Adrenal gland (tissue), 12 donors: ENCODE data around the gene ZNF594. TPM values are rescaled to one million over a fixed set of nuclear protein-coding genes. Genes with fewer than 3 reads are reported as not detected.
"Not testable (repeated sequence)": the region's sequence is repeated elsewhere in the genome, so short reads cannot be mapped to it uniquely, and the experiment has no call there.

Experiments
- DNase-seq, 7 donors: peaks; one replicate each; pipeline ENCODE4 v3.0.0-alpha.2; 2019 to 2020
- H3K27ac ChIP-seq, 5 donors: fragments of 200-600 bp; sonication (generic) in 4 of 5; 1 replicate in 3 of 5; 2 replicates in 2 of 5; pipeline versions ENCODE4 v1.5.1 to v1.8.0; 2016 to 2020; ENCODE audit warnings: mild to moderate bottlenecking in 1 of 5
- H3K27me3 ChIP-seq: fragments of 200-600 bp; 2 replicates; pipeline ENCODE4 v1.8.0; 2021
- H3K36me3 ChIP-seq, 2 donors: fragments of 200-600 bp; replicated peaks in 1 of 2; 1 replicate in 1 of 2; 2 replicates in 1 of 2; pipeline versions ENCODE4 v1.5.1 to v1.8.0; 2018 to 2022
- H3K4me1 ChIP-seq, 2 donors: fragments of 200-600 bp; replicated peaks in 1 of 2; 1 replicate in 1 of 2; 2 replicates in 1 of 2; pipeline versions ENCODE4 v1.5.1 to v1.8.0; 2018 to 2021
- H3K4me3 ChIP-seq, 4 donors: fragments of 200-600 bp; sonication (generic) in 3 of 4; one replicate each; pipeline ENCODE4 v1.5.1; 2016 to 2018
- H3K9me3 ChIP-seq, 3 donors: fragments of 200-600 bp; sonication (generic) in 1 of 3; replicated peaks in 1 of 3; 1 replicate in 2 of 3; 2 replicates in 1 of 3; pipeline versions ENCODE4 v1.5.1 to v1.8.0; 2016 to 2021
- POLR2A ChIP-seq, 2 donors: fragments of 450-650 bp; IDR thresholded peaks; one replicate each; pipeline ENCODE4 v1.6.1; 2017; ENCODE audit warnings: antibody characterized with exemption in 2 of 2, mild to moderate bottlenecking in 2 of 2, moderate library complexity in 1 of 2
- WGBS, 4 donors: extraction: QIAGEN DNeasy Blood & Tissue Kit in 2 of 4; methylation state at CpG; one replicate each; pipeline versions ENCODE4 v1.1.5 to v1.1.7; 2013 to 2017; 5-methylcytosine and 5-hydroxymethylcytosine counted together
- intact Hi-C, 2 donors: fragments of 100-400 bp; cut with DNase I; formaldehyde crosslinking; loops; one replicate each; pipeline versions ENCODE4 v1.14.1 to v1.15.0; 2022 to 2023
- polyA plus RNA-seq, 3 donors: library from polyadenylated mRNA; stranded (reverse); fragments of 200-250 nt in 2 of 3; fragments of 350-450 nt in 1 of 3; fragmentation: Illumina TruSeq in 1 of 3; extraction: RNeasy Lipid Tissue Mini Kit (QIAGEN cat#74804) in 1 of 3; gene quantifications; one replicate each; pipeline ENCODE4 v1.2.3, GENCODE V29; 2013 to 2014
- total RNA-seq, 9 donors: library from RNA; depleted of rRNA in 4 of 9; stranded (reverse); fragments of >200 nt in 4 of 9; fragments of 120-200 nt in 1 of 9; fragmentation: NEBNext Ultra II Directional in 1 of 9; extraction: Animal tissue kit (Norgen Biotek cat#: 25700) in 1 of 9; gene quantifications; one replicate each; pipeline versions ENCODE4 v1.1.0 to v1.2.4, GENCODE V29; 2013 to 2023
- TF ChIP-seq, protein P1 (sequence below), 6 experiments: fragments of 450-650 bp in 4 of 6; fragments of 200-600 bp in 2 of 6; sonication (generic) in 1 of 6; IDR thresholded peaks; 1 replicate in 5 of 6; 2 replicates in 1 of 6; pipeline versions ENCODE4 v1.5.1 to v1.8.0; 2016 to 2021; ENCODE audit warnings: antibody characterized with exemption in 6 of 6, mild to moderate bottlenecking in 2 of 6, moderate library complexity in 1 of 6
- donor health status: healthy with polysubstance abuse.
- donor health status: Bipolar disorder and iron deficiency.
- donor health status: DM: yes; HTN: yes; CAD: no.
- donor health status: DM: no; HTN: no; CAD: no.
- donor health status: DM: no; HTN: no; CAD: no.
- donor health status: DM: yes; HTN: yes; CAD: no.

Gene ZNF594
- total and polyA plus RNA-seq, 12 donors = 0.72 to 16.4 (median 5.2) TPM

DNA sequence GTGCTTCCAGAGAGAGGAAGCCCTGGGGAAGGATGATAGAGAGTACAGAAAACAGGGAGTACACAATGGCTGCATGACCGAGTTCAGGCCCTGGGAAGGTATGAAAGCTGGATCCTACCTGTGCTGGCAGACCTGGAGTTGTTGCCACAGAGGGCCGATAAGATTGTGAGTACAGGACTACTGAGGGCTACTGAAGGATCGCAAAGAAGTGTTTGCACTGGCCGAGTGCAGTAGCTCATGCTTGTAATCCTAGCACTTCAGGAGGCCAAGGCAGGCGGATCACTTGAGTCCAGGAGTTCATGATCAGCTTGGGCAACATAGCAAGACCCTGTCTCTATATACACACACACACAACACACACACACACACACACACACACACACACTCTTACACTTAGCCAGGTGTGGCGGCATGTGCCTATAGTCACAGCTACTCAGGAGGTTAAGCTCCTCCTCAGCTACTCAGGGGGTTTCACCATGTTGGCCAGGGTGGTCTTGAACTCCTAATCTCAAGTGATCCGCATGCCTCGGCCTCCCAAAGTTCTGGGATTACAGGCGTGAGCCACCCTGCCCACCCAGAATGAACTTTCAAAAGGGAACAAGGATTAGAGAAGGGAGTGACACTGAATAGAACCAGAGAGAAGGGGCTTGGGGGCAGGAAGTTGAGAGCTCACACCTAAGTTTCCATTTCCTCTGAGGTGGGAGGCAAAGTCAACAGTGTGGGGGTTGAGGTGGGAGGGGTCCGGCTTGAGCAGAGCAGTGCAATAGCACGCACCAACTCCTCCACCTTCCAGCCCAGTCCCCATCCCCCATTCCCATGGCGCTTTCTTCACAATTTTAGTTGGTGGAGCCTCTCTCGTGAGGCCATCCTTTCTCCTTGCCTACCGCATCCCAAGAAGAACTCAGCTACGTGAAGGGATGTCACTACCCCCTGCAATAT is 35.5 kb upstream of the ZNF594 start:
- WGBS, 4 donors = 87 to 92% (median 91%) methylated on average over 11 to 15 of the region's 15 CpGs
- no peaks in the 10 kb centered on the region for H3K9me3 ChIP-seq
- TF ChIP-seq, protein P1, sequence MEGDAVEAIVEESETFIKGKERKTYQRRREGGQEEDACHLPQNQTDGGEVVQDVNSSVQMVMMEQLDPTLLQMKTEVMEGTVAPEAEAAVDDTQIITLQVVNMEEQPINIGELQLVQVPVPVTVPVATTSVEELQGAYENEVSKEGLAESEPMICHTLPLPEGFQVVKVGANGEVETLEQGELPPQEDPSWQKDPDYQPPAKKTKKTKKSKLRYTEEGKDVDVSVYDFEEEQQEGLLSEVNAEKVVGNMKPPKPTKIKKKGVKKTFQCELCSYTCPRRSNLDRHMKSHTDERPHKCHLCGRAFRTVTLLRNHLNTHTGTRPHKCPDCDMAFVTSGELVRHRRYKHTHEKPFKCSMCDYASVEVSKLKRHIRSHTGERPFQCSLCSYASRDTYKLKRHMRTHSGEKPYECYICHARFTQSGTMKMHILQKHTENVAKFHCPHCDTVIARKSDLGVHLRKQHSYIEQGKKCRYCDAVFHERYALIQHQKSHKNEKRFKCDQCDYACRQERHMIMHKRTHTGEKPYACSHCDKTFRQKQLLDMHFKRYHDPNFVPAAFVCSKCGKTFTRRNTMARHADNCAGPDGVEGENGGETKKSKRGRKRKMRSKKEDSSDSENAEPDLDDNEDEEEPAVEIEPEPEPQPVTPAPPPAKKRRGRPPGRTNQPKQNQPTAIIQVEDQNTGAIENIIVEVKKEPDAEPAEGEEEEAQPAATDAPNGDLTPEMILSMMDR (IDR thresholded peaks at IDR 0.05) = no peak
- TF ChIP-seq POLR2A (IDR thresholded peaks at IDR 0.05) = no peak
- no peak for DNase-seq
- no peaks in the 10 kb centered on the region for H3K27me3 ChIP-seq
- no peak overlapping the region for H3K4me3 ChIP-seq
- no peaks in the 10 kb centered on the region for H3K36me3 ChIP-seq
- H3K27ac ChIP-seq = peak overlapping the region in 2 of 5 donors; percentile 10 to 63
- intact Hi-C loops = no loop called here
- peaks cover 0 to 5% of the 10 kb centered on the region in 2 donors for H3K4me1 ChIP-seq

DNA sequence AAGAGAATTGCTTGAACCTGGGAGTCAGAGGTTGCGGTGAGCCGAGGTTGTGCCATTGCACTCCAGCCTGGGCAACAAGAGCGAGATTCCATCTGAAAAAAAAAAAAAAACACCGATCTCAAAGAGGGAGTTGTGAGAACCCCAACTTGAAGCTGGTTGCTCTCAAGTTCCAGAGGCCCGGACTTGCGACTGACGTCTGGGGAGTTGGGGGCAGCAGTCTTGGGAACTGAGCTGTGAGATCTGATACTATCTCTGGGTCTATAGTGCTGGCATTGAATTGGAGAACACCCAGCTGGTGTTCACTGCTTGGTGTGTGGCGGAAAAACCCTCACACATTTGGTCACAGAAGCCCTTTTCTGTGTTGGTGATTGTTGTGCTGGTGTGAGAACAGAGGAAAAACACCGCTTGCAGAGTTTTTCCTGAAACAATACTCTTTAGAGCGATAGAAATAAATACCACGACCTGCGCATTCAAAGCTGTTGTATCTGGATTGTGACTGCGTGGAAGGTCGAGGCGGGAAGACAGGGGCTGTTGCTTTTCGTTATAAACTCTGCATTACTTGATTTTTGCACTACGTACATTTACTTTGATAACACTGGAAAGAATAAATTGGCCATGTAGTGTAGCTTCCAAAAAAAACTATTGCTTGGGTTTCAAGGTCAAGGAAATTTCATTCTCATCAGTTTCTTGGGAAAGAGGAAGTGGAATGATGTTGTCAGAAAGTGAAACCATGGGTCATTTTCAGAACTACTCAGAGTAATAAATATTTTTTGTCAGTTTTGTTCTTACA is 34.2 kb upstream of the ZNF594 start:
- Histone ChIP-seq H3K9me3 (no peaks in the 10 kb centered on the region), H3K4me1 (peaks cover 0 to 5% of the 10 kb centered on the region in 2 donors), H3K27me3 (no peaks in the 10 kb centered on the region), H3K36me3 (no peaks in the 10 kb centered on the region), H3K27ac (peak overlapping the region in 4 of 5 donors; percentile 0 to 74 (median 44)), H3K4me3 (peak overlapping the region in 1 of 4 donors; percentile 15)
- WGBS, 4 donors = 67 to 80% (median 78%) methylated on average over 17 of the region's 17 CpGs
- no peak for TF ChIP-seq POLR2A (IDR thresholded peaks at IDR 0.05)
- no peak for DNase-seq
- intact Hi-C loops = no loop called here

DNA sequence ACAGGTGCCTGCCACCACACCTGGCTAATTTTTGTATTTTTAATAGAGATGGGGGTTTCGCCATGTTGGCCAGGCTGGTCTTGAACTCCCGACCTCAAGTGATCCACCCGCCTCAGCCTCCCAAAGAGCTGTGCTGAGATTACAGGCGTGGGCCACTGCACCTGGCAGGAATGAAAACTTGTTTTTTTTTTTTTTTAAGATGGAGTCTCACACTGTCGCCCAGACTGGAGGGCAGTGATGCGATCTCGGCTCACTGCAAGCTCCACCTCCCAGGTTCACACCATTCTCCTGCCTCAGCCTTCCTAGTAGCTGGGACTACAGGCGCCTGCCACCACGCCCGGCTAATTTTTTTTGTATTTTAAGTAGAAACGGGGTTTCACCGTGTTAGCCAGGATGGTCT is 30.2 kb upstream of the ZNF594 start:
- H3K36me3 ChIP-seq, DNase-seq, H3K4me3 ChIP-seq, H3K27me3 ChIP-seq, intact Hi-C loops, H3K9me3 ChIP-seq: not testable (repeated sequence)
- Histone ChIP-seq H3K4me1 (peaks cover 0 to 15% of the 10 kb centered on the region in 2 donors), H3K27ac (peak overlapping the region in 1 of 5 donors; percentile 67)
- WGBS, 4 donors = 83 to 96% (median 93%) methylated on average over 12 of the region's 12 CpGs

DNA sequence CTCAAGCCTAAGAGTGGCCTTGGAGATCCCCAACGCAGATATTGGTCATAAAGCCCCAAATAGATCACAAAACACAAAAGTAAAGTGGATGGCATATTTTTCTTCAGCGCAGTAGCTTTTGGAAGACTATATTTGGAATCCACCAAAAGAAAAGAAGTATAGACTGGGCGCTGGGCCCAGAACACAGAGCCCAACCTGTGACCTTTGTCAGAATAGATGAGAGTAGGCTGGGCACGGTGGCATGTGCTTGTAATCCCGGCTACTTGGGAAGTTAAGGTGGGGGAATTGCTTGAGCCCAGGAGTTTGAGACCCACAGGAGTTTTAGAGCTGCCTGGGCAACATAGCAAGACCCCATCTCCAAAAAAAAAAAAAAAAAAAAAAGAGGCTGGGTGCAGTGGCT is 28.4 kb upstream of the ZNF594 start:
- peak overlapping the region in 2 of 5 donors; percentile 5 to 22 for H3K27ac ChIP-seq
- intact Hi-C loops = no loop called here

More for the DNA sequence above, 28.4 kb upstream of the ZNF594 start:
- WGBS, 4 donors = 47 to 52% (median 50%) methylated on average over 5 of the region's 5 CpGs
- peaks cover 0 to 10% of the 10 kb centered on the region in 2 donors for H3K4me1 ChIP-seq
- no peak for TF ChIP-seq POLR2A (IDR thresholded peaks at IDR 0.05)
- TF ChIP-seq, protein P1 (IDR thresholded peaks at IDR 0.05) = no peak
- H3K36me3 ChIP-seq = peaks cover 0 to 7% of the 10 kb centered on the region in 2 donors
- no peaks in the 10 kb centered on the region for H3K9me3 ChIP-seq
- H3K4me3 ChIP-seq = no peak overlapping the region
- H3K27me3 ChIP-seq = no peaks in the 10 kb centered on the region
- DNase-seq = peak in 6 of 7 donors; percentile 41 to 72 (median 56)
